B cell (primary cell): ENCODE results near the gene JARID2. TPM values are rescaled to one million over a fixed set of nuclear protein-coding genes. Genes with fewer than 3 reads are reported as not detected.

Source experiments
- ATAC-seq: fragments of 200-7000 bp; cut with Tn5 transposase; one replicate; pipeline ENCODE4 v1.10.0; 2021; ENCODE audit warnings: low read depth, mild to moderate bottlenecking, moderate number of reproducible peaks, moderate library complexity
- CTCF ChIA-PET: fragments of 350-600 bp; sonication (Branson Sonifier 250); formaldehyde crosslinking; loops from one replicate; lab custom pipeline; 2021; ENCODE audit warnings: antibody characterized with exemption, inconsistent platforms; lab: Charles Lee
- POLR2A ChIA-PET: fragments of 350-600 bp; sonication (Branson Sonifier 250); formaldehyde crosslinking; loops from one replicate; lab custom pipeline; 2021; ENCODE audit warnings: antibody characterized with exemption; lab: Charles Lee
- DNase-seq: peaks from one replicate; pipeline ENCODE4 v3.0.0; 2013
- H2AFZ ChIP-seq: 2 replicates; pipeline ENCODE4 v1.6.1; 2012; ENCODE audit warnings: mild to moderate bottlenecking, low read depth, low read length; ENCODE audit not compliant: insufficient read depth, poor library complexity, severe bottlenecking
- H3K27ac ChIP-seq, 2 donors: 1 replicate in 1 of 2; 2 replicates in 1 of 2; pipeline ENCODE4 v1.5.1; 2012 to 2013; ENCODE audit warnings: low read length in 2 of 2, mild to moderate bottlenecking in 2 of 2, moderate library complexity in 1 of 2
- H3K27me3 ChIP-seq, 4 experiments: fragments of 200-600 bp in 1 of 4; sonication (generic) in 1 of 4; replicated peaks in 1 of 4; 1 replicate in 2 of 4; 2 replicates in 2 of 4; pipeline versions ENCODE4 v1.6.1 to v1.7.0; 2013 to 2016; ENCODE audit warnings: low read length in 3 of 4, mild to moderate bottlenecking in 2 of 4, mixed read lengths in 1 of 4, moderate library complexity in 1 of 4; ENCODE audit not compliant: insufficient read depth in 4 of 4, control insufficient read depth in 3 of 4; ENCODE audit errors: control extremely low read depth in 1 of 4
- H3K36me3 ChIP-seq, 2 experiments: replicated peaks in 1 of 2; 1 replicate in 1 of 2; 2 replicates in 1 of 2; pipeline versions ENCODE4 v1.6.1 to v1.7.1; 2013; ENCODE audit warnings: low read length in 1 of 2; ENCODE audit not compliant: insufficient read depth in 2 of 2, control insufficient read depth in 1 of 2; ENCODE audit errors: control extremely low read depth in 1 of 2, extremely low read depth in 1 of 2
- H3K4me1 ChIP-seq, 2 donors: fragments of 200-600 bp in 1 of 2; sonication (generic) in 1 of 2; 1 replicate in 1 of 2; 2 replicates in 1 of 2; pipeline versions ENCODE4 v1.5.1 to v1.6.1; 2013 to 2017; ENCODE audit warnings: low read length in 2 of 2; ENCODE audit not compliant: control insufficient read depth in 2 of 2, insufficient read depth in 2 of 2
- H3K4me2 ChIP-seq: replicated peaks from 2 replicates; pipeline ENCODE3; 2012; ENCODE audit warnings: mild to moderate bottlenecking, low read depth, low read length; ENCODE audit not compliant: poor library complexity, severe bottlenecking
- H3K4me3 ChIP-seq, 5 experiments: fragments of 200-600 bp in 1 of 5; sonication (generic) in 1 of 5; 1 replicate in 3 of 5; 2 replicates in 2 of 5; pipeline versions ENCODE4 v1.5.1 to v1.7.0; 2011 to 2016; ENCODE audit warnings: low read length in 4 of 5, mild to moderate bottlenecking in 4 of 5, low read depth in 2 of 5, control low read depth in 1 of 5, moderate library complexity in 1 of 5; ENCODE audit not compliant: insufficient read depth in 1 of 5; ENCODE audit errors: control extremely low read depth in 1 of 5, extremely low read depth in 1 of 5
- H3K79me2 ChIP-seq: fragments of 200-600 bp; sonication (generic); one replicate; pipeline ENCODE4 v1.6.0; 2016; ENCODE audit warnings: low read length; ENCODE audit not compliant: control insufficient read depth, insufficient read depth
- H3K9ac ChIP-seq: fragments of 200-600 bp; sonication (generic); 2 replicates; pipeline ENCODE4 v1.6.1; 2017; ENCODE audit warnings: mild to moderate bottlenecking, low read length, moderate library complexity
- H3K9me3 ChIP-seq, 3 donors: one replicate each; pipeline versions ENCODE4 v1.6.1 to v1.7.1; 2013; ENCODE audit warnings: low read length in 2 of 3; ENCODE audit not compliant: control insufficient read depth in 2 of 3, insufficient read depth in 1 of 3; ENCODE audit errors: control extremely low read depth in 1 of 3
- H4K20me1 ChIP-seq: 2 replicates; pipeline ENCODE4 v1.6.0; 2012; ENCODE audit warnings: mild to moderate bottlenecking, low read length; ENCODE audit not compliant: insufficient read depth, control insufficient read depth, poor library complexity, severe bottlenecking
- H3K27ac Mint-ChIP-seq: one replicate; pipeline ENCODE4 v1.8.0; 2021; ENCODE audit warnings: mixed read lengths
- H3K27me3 Mint-ChIP-seq: one replicate; pipeline ENCODE4 v1.8.0; 2021; ENCODE audit warnings: mixed read lengths
- H3K4me1 Mint-ChIP-seq: one replicate; pipeline ENCODE4 v1.8.0; 2021; ENCODE audit warnings: mixed read lengths
- H3K4me3 Mint-ChIP-seq: one replicate; pipeline ENCODE4 v1.8.0; 2021; ENCODE audit warnings: mixed read lengths
- H3K9me3 Mint-ChIP-seq: one replicate; pipeline ENCODE4 v1.8.0; 2022; ENCODE audit warnings: mixed read lengths; ENCODE audit not compliant: insufficient read depth
- EZH2 ChIP-seq: IDR thresholded peaks from 2 replicates; pipeline ENCODE4 v1.6.1; 2012; ENCODE audit warnings: borderline replicate concordance, low read depth, mild to moderate bottlenecking, moderate library complexity, low read length; ENCODE audit not compliant: insufficient read depth, poor library complexity, severe bottlenecking
- WGBS: methylation state at CpG from one replicate; pipeline ENCODE4 v1.1.5; 2013; ENCODE audit warnings: missing lambda C conversion rate; ENCODE audit not compliant: insufficient coverage; 5-methylcytosine and 5-hydroxymethylcytosine counted together
- intact Hi-C: fragments of 100-400 bp; cut with micrococcal nuclease; formaldehyde crosslinking; loops from one replicate; pipeline ENCODE4 v1.10.0; 2022
- polyA plus RNA-seq: library from polyadenylated mRNA; depleted of rRNA; stranded (reverse); fragments of >200 nt; gene quantifications from 2 replicates; pipeline ENCODE4 v1.2.3, GENCODE V29; 2012
- total RNA-seq, 2 donors: library from RNA; stranded (reverse); fragments of 120-200 nt in 1 of 2; gene quantifications; 1 replicate in 1 of 2; 2 replicates in 1 of 2; pipeline versions ENCODE4 v1.2.3 to v1.2.4, GENCODE V29; 2013 to 2022
- TF ChIP-seq, protein P1 (sequence below): fragments of 200-600 bp; IDR thresholded peaks from one replicate; pipeline ENCODE4 v1.8.0; 2022; ENCODE audit warnings: antibody characterized with exemption, mild to moderate bottlenecking

The JARID2 gene
- total and polyA plus RNA-seq, 2 donors (not counting 1 experiment from before 2014, with no cell fraction given): 11.0 to 58.1 TPM

DNA sequence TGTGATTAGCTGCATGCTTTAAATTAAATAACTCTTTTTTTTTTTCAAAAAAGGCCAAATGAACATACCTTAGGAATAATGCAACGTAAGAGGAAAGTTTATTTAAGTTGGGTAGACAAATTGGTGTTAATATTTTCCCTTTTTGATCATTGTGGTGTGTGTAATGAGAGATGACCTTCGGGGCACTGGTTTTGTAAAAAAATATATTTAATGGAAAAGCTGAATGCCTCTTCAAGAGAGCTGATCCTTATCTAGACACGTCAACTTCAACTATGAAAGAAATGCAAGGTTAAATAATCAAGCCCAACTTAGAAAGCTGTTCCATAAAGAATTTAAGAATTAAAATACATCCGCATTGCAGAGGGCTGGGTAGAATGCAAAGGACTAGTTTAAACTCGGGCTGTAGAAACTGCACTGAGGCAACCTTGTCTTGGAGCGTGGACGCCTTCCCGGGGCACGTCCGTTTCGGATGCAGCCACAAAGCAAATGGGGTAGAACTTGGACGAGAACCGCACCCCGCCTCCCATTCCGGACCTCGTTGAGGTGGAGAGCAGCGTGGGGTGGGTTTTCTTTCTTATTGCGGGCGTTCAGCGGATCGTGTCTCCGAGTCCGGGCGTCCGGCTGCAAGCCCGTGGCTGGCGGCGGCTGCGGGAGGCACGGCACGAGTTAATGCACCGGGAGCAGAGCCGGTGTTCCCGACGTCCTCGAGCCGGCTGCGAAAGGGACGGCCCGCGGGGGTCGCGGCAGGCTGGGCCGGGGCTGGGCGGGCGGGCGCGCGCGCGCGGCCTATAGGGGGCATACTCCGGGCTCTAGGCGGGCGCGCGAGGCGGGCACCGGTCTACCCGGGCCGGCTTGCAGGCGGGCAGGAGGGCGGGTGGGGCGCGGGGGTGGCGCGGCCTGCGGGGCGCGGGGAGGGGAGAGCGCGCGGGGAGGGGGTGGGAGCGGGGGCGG, 1.9 kb downstream of the JARID2 start:
- DNase-seq: peak; percentile 77
- POLR2A ChIA-PET: interaction anchor here (0.6 to 0.7 kb wide), 6 partner anchors 15 to 1336 kb away, joined by 3 to 9 read pairs (median 4); no protein-coding TSS in a partner anchor
- Mint-ChIP-seq H3K4me1 (peaks cover 45% of the 10 kb centered on the region), H3K9me3 (no peaks in the 10 kb centered on the region), H3K27me3 (no peaks in the 10 kb centered on the region), H3K4me3 (peak overlapping the region; percentile 97), H3K27ac (peak overlapping the region; percentile 96)
- 0% methylated on average over 32 of the region's 75 CpGs for WGBS
- intact Hi-C loops: loop anchor here (5.0 kb wide), 5 partner anchors 80 to 1630 kb away; partner anchors contain the start of genes CD83 and NOL7
- Histone ChIP-seq H3K4me2 (peak overlapping the region; percentile 77), H3K9ac (peak overlapping the region; percentile 87), H3K4me3 (peak overlapping the region; percentile 76 to 100 (median 96)), H3K36me3 (no peaks in the 10 kb centered on the region), H3K4me1 (peaks cover 20 to 35% of the 10 kb centered on the region in 2 donors), H4K20me1 (no peaks in the 10 kb centered on the region), H3K9me3 (no peaks in the 10 kb centered on the region), H3K27me3 (no peaks in the 10 kb centered on the region), H3K79me2 (peaks cover 50% of the 10 kb centered on the region), H3K27ac (peak overlapping the region; percentile 77 to 86), H2AFZ (peak overlapping the region; percentile 73)
- TF ChIP-seq EZH2: no peak
- TF ChIP-seq, protein P1, sequence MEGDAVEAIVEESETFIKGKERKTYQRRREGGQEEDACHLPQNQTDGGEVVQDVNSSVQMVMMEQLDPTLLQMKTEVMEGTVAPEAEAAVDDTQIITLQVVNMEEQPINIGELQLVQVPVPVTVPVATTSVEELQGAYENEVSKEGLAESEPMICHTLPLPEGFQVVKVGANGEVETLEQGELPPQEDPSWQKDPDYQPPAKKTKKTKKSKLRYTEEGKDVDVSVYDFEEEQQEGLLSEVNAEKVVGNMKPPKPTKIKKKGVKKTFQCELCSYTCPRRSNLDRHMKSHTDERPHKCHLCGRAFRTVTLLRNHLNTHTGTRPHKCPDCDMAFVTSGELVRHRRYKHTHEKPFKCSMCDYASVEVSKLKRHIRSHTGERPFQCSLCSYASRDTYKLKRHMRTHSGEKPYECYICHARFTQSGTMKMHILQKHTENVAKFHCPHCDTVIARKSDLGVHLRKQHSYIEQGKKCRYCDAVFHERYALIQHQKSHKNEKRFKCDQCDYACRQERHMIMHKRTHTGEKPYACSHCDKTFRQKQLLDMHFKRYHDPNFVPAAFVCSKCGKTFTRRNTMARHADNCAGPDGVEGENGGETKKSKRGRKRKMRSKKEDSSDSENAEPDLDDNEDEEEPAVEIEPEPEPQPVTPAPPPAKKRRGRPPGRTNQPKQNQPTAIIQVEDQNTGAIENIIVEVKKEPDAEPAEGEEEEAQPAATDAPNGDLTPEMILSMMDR: peak; percentile 55
- peak; percentile 16 for ATAC-seq
- CTCF ChIA-PET: interaction anchor here (0.7 to 1.5 kb wide), 9 partner anchors 13 to 1339 kb away, joined by 3 to 5 read pairs (median 3); no protein-coding TSS in a partner anchor
